RWPE2 (cell line): ENCODE measurements around the gene CAT.
A peak's percentile ranks its signal among the peaks of the same experiment; 100 is the strongest.

ENCODE experiments used
- ATAC-seq: fragments of 200-7000 bp; cut with Tn5 transposase; 3 replicates; pipeline ENCODE4 v1.9.1; 2021; ENCODE audit warnings: low read depth
- DNase-seq: peaks from one replicate; pipeline ENCODE4 v3.0.0-alpha.2; 2020; ENCODE audit warnings: low spot score
- H3K27ac ChIP-seq: fragments of 450-650 bp; 2 replicates; pipeline ENCODE4 v1.5.1; 2017; ENCODE audit warnings: mild to moderate bottlenecking; ENCODE audit not compliant: poor library complexity, severe bottlenecking
- H3K27me3 ChIP-seq: fragments of 250-450 bp; sonication (Bioruptor Pico); 2 replicates; pipeline ENCODE4 v1.5.1; 2021; ENCODE audit warnings: mild to moderate bottlenecking, moderate library complexity; ENCODE audit not compliant: insufficient read depth, poor library complexity, severe bottlenecking
- H3K36me3 ChIP-seq: fragments of 250-450 bp; sonication (Bioruptor Pico); 2 replicates; pipeline ENCODE4 v1.5.1; 2020; ENCODE audit warnings: low read depth, mild to moderate bottlenecking, moderate library complexity
- H3K4me1 ChIP-seq: fragments of 250-450 bp; sonication (Bioruptor Pico); 2 replicates; pipeline ENCODE4 v1.5.1; 2021; ENCODE audit warnings: mild to moderate bottlenecking, moderate library complexity; ENCODE audit not compliant: insufficient read depth, poor library complexity, severe bottlenecking
- H3K4me3 ChIP-seq: fragments of 250-450 bp; sonication (Bioruptor Pico); 2 replicates; pipeline ENCODE4 v1.5.1; 2021; ENCODE audit warnings: mild to moderate bottlenecking, moderate library complexity; ENCODE audit not compliant: severe bottlenecking
- H3K9me3 ChIP-seq: fragments of 250-450 bp; sonication (Bioruptor Pico); 2 replicates; pipeline ENCODE4 v1.5.1; 2021; ENCODE audit warnings: mild to moderate bottlenecking, moderate library complexity; ENCODE audit not compliant: severe bottlenecking
- CTCF ChIP-seq: fragments of 450-650 bp; IDR thresholded peaks from one replicate; pipeline ENCODE4 v1.5.1; 2017; ENCODE audit warnings: mild to moderate bottlenecking, moderate library complexity; ENCODE audit not compliant: poor library complexity, severe bottlenecking

Gene CAT

GRCh38 chr11:34437224-34438125, 1.3 kb upstream of the CAT start:
- ATAC-seq = no peak
- Histone ChIP-seq H3K27me3 (no peaks in the 10 kb centered on the region), H3K9me3 (peaks cover 3% of the 10 kb centered on the region), H3K36me3 (peaks cover 8% of the 10 kb centered on the region), H3K4me3 (peak overlapping the region; percentile 75), H3K4me1 (peaks cover 6% of the 10 kb centered on the region), H3K27ac (peak overlapping the region; percentile 51)
- DNase-seq = no peak
- TF ChIP-seq CTCF = no peak

GRCh38 chr11:34439610-34440198, 970 bp downstream of the CAT start:
- peaks cover 6% of the 10 kb centered on the region for H3K4me1 ChIP-seq
- ATAC-seq (no peak), DNase-seq (no peak)
- peak overlapping the region; percentile 75 for H3K4me3 ChIP-seq
- H3K27me3 ChIP-seq = no peaks in the 10 kb centered on the region
- TF ChIP-seq CTCF = no peak
- H3K9me3 ChIP-seq = peaks cover 3% of the 10 kb centered on the region
- peaks cover 8% of the 10 kb centered on the region for H3K36me3 ChIP-seq
- peak overlapping the region; percentile 51 for H3K27ac ChIP-seq

- peaks cover 3% of the 10 kb centered on the region for H3K9me3 ChIP-seq
- no peak for TF ChIP-seq CTCF
- H3K4me1 ChIP-seq = peaks cover 6% of the 10 kb centered on the region
- peaks cover 8% of the 10 kb centered on the region for H3K36me3 ChIP-seq
- no peak overlapping the region for H3K27ac ChIP-seq
- no peak for DNase-seq
- ATAC-seq = no peak
- no peaks in the 10 kb centered on the region for H3K27me3 ChIP-seq
- no peak overlapping the region for H3K4me3 ChIP-seq
Observed at GRCh38 chr11:34441814-34442213, 3.1 kb downstream of the CAT start.

- H3K27me3 ChIP-seq = no peaks in the 10 kb centered on the region
- H3K27ac ChIP-seq = no peak overlapping the region
- ATAC-seq = no peak
- peaks cover 3% of the 10 kb centered on the region for H3K9me3 ChIP-seq
- H3K36me3 ChIP-seq = peaks cover 8% of the 10 kb centered on the region
- H3K4me1 ChIP-seq = peaks cover 1% of the 10 kb centered on the region
- no peak for DNase-seq
- no peak overlapping the region for H3K4me3 ChIP-seq
- TF ChIP-seq CTCF = no peak
Observed at GRCh38 chr11:34443136-34443535, 4.4 kb downstream of the CAT start.
